ENCODE results near the gene ZDHHC20.

GRCh38 chr13:21341637-21342422 is 117.3 kb downstream of the ZDHHC20 start:
- TF ChIP-seq CTCF (IDR thresholded peaks at IDR 0.05) (no peak), POLR2A (IDR thresholded peaks at IDR 0.05) (no peak)

Measured in Peyer's patch (tissue), 4 donors.